Left lobe of liver (tissue), 2 donors: ENCODE results near the gene DNTTIP2. TPM values are rescaled to one million over a fixed set of nuclear protein-coding genes. Genes with fewer than 3 reads are reported as not detected.
"Not testable (repeated sequence)": the region's sequence is repeated elsewhere in the genome, so short reads cannot be mapped to it uniquely, and the experiment has no call there.

Experiments
- ATAC-seq: fragments of 200-7000 bp; cut with Tn5 transposase; one replicate; pipeline ENCODE4 v1.9.1; 2020; ENCODE audit warnings: mild to moderate bottlenecking, moderate library complexity
- DNase-seq: peaks from one replicate; pipeline ENCODE4 v3.0.0-alpha.2; 2020; ENCODE audit warnings: low spot score
- total RNA-seq: library from RNA; stranded (reverse); gene quantifications from one replicate; pipeline ENCODE4 v1.2.1, GENCODE V29; 2021
- donor health status: DM: no; HTN: no; CAD: no; lungs with moderate emphysema.
- donor health status: DM: no; HTN: yes; CAD: no.

The DNTTIP2 gene
- total RNA-seq, 1 donor from 2014 or later: 11.8 TPM

DNA sequence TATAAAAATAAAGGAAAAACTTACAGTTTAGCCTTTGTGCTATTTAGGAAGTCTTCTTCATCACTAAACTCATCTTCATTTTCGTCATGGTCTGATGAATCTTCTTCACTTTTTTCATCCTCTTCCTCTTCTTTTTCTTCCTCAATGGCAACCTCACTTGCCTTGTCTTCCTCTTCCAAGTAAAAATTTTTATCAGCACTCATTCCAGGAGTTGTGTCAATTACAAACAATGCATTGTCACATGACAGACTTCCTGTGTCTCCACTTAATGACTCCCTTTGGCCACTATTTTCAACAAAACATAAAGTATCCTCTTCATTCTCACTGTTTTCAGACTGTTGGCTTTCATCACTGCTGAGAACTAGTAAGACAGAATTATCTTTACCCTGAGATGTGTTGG lies 2.8 kb downstream of the DNTTIP2 start:
- ATAC-seq: no peak
- DNase-seq: no peak

- ATAC-seq (no peak), DNase-seq (no peak)
Observed at GRCh38 chr1:93874025-93874651, 4.9 kb downstream of the DNTTIP2 start.

GRCh38 chr1:93871366-93871765 lies 7.6 kb downstream of the DNTTIP2 start:
- DNase-seq (no peak), ATAC-seq (no peak)

GRCh38 chr1:93869653-93870052 lies 9.4 kb downstream of the DNTTIP2 start:
- no peak for ATAC-seq
- no peak for DNase-seq

GRCh38 chr1:93868492-93868891 lies 10.5 kb downstream of the DNTTIP2 start:
- not testable (repeated sequence) for DNase-seq, ATAC-seq

DNA sequence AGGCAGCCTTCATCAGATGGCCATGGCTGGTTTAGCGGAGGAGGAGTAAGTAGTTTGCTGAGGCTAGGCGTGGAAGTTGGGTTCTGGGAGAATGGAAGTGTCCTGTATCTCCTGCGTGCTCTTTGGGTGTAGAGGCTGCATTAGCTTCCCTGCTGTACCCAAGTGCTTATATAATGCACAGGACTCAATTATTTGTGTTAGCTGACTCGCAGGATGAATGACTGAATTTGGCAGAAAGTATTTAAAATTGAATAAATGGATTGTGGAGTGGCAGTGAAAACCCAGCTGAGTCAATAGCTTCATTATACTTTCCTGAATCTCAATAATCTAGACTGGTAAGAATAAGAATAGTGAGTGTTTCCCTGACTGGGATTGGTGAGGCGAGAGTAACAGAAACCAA lies 13.8 kb downstream of the DNTTIP2 start:
- DNase-seq: no peak
- no peak for ATAC-seq

GRCh38 chr1:93864175-93864574 lies 14.8 kb downstream of the DNTTIP2 start:
- DNase-seq (no peak), ATAC-seq (no peak)

DNA sequence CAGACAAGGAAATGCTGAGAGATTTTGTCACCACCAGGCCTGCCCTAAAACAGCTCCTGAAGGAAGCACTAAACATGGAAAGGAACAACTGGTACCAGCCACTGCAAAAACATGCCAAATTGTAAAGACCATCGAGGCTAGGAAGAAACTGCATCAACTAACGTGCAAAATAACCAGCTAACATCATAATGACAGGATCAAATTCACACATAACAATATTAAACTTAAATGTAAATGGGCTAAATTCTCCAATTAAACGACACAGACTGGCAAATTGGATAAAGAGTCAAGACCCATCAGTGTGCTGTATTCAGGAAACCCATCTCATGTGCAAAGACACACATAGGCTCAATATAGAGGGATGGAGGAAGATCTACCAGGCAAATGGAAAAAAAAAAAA lies 21.4 kb downstream of the DNTTIP2 start:
- DNase-seq, ATAC-seq: not testable (repeated sequence)

- not testable (repeated sequence) for ATAC-seq, DNase-seq
Observed at GRCh38 chr1:93855983-93856382, 23.0 kb downstream of the DNTTIP2 start.

DNA sequence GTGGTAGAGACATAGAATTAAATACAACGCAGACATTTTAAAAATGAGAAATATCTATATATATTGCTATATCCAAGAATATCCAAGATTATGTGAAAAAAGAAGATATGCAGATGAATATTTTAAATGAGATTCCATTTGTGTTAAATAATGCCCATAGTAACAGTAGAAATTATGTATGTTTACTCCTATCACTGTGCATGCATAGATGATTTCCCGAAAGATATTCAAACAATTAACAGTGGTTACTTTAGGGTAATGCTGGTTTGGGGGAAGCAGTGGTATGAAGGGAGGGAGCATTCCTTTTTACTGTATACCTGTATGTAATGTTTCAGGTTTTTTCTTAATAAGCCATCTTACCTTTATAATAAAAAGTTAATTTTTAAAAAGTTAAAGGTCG lies 25.1 kb downstream of the DNTTIP2 start:
- DNase-seq (no peak), ATAC-seq (no peak)

DNA sequence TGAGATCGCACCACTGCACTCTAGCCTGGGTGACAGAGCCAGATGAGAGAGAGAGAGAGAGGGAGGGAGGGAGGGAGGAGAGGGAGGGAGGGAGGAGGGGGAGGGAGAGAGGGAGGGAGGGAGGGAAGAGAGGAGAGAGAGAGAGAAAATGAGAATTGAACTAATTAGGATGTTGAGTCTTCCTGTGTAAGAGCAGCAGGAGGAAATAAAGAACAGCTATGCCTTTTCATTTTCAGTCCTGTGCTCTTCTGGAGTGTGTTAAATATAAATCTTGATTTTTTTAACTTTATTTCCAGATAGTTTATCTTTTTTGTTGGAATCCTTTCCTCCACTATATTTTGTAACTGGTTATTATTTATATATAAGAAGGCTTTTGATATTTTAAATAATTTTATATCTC lies 27.1 kb downstream of the DNTTIP2 start:
- no peak for ATAC-seq
- DNase-seq: no peak

- ATAC-seq (no peak), DNase-seq (no peak)
Observed at GRCh38 chr1:93851327-93851712, 27.7 kb downstream of the DNTTIP2 start.

DNA sequence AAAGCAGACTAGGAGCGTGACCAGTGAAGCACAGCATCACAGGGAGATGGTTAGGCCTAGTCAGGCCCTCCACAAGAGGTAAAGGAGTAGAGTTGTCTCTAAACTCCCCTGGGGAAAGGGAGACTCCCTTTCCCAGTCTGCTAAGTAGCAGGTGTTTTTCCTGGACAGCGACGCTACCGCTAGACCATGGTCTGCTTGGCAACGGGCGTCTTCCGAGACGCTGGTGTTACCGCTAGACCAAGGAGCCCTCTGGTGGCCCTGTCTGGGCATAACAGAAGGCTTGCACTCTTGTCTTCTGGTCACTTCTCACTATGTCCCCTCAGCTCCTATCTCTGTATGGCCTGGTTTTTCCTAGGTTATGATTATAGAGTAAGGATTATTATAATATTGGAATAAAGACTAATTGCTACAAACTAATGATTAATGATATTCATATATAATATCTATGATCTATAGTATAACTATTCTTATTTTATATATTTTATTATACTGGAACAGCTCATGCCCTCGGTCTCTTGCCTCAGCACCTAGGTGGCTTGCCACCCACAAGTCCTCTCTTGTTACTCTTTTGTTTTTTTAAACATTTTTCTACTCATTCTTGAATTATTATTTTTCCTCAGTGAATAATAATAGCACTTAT lies 28.2 kb downstream of the DNTTIP2 start:
- DNase-seq: peak; percentile 72
- not testable (repeated sequence) for ATAC-seq

- DNase-seq: no peak
- no peak for ATAC-seq
Observed at GRCh38 chr1:93848350-93848883, 30.6 kb downstream of the DNTTIP2 start.

DNA sequence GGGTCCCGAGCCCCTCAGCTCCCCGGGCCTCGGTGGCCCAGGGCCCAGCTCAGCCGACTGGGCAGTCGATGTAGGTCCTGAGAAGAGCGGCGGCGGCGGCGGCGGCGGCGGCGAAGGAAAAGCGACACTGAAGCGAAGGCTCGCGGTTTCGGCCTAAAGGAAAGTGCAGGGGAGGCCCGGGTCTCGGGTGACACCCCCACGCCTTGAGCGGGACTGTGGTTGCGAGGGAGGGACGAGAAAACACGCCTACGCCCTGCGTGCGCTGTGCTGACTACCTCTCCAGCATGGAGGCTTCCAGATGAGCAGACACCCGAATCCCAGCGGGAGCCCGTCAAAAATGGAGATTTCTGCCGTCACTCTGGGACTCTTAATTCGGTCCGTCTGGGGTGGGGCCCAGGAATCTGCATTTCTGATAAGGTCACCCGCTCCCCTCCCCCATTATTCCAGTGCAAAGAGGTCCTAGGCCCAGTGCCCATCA lies 31.2 kb downstream of the DNTTIP2 start:
- ATAC-seq: peak; percentile 50
- peak; percentile 74 for DNase-seq

DNA sequence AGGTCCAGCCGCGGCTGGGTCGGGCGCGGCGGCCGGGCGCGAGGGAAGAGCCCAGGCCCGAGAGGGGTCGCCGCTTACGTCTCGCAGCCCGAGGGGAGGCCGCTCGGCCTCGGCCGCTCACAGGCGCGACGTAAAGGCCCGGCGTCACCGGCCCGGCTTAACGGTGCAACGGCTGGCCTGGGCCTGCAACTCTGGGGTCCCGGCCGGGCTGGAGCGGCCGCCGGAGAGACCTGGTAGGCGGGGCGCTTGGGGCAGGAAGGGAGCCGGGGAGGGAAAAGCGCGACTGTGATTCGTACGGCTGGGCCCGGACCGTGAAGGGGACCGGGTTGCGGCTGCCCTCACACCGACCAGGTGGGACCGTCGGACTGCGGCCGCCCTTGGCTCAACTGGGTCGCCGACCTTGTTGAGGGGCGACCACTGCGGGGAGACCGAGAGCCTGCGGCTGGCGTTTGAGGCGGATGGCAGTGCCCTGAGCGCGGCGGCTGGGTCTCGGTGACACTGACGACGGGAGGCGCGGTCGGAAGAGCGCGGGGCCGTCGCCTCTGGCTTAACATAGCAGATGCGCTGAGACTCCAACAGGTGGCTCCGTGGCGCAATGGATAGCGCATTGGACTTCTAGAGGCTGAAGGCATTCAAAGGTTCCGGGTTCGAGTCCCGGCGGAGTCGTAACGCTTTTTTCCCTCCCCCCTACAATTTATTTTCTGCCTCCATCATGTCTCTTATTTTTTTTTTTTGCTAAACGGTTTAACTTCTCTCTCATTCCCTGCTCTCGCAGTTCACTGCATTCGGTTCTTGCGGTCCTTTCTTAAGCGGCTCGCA lies 31.8 kb downstream of the DNTTIP2 start:
- DNase-seq (peak; percentile 91), ATAC-seq (peak; percentile 74)

- peak; percentile 86 for DNase-seq
- ATAC-seq: peak; percentile 72
Observed at GRCh38 chr1:93846206-93846991, 32.6 kb downstream of the DNTTIP2 start.

DNA sequence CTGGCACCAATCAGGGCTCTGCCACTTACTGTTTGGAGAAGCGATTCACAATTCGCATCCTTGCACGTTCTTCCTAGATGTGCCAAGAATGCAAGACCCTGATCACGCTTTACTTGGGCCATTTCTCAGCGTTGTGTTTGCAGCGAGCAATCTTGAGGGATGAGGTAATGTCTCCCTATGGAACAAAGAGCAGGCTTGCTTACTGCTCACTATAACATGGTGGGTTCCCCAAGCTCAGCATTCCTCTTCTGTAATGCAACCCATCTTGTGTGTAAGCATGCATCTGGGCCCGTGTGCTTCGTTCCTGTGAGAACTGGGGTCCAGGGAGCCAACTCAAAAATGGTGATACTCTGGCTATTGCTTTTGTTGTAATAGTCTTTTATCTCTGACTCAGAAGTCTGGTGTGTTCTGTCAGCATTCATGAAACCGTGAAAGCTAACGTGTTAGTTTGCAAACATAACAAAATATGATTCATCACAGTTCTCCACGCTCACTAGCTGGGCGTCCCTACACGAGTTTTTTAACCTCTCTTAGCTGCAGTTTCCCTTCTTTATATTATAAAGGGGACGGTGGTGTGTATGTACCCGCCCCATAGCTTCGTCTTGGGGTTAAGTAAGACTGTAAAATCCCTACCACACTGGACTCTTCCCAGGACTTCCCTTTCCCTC lies 33.3 kb downstream of the DNTTIP2 start:
- peak; percentile 8 for ATAC-seq
- no peak for DNase-seq

GRCh38 chr1:93844262-93845045 lies 34.6 kb downstream of the DNTTIP2 start:
- DNase-seq: no peak

More at GRCh38 chr1:93844262-93845045, 34.6 kb downstream of the DNTTIP2 start:
- peak; percentile 43 for ATAC-seq
